ENCODE data around the gene PDLIM3.
"Not testable (repeated sequence)": the region's sequence is repeated elsewhere in the genome, so short reads cannot be mapped to it uniquely, and the experiment has no call there.

Gene PDLIM3

DNA sequence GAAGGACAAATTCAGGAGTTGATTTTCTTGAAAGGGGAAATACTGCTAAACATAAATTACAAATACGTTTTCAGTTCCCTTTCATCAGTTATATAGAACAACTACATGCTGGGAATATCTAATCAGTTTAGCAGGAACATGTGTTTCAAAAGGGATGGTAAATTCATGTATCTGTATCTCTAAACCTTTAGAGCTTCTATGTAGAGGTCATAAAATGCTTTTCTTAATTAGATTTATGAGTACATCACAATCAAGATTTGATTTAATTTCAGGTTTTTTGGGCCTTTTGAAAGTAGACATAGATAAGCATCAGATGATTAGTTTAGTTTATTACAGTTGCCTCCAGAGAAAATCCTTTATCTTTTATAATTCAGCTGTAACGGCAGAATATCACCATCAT lies 12.9 kb downstream of the PDLIM3 start:
- DNase-seq (ENCODE audit: low spot score) = no peak
- no peak for FAIRE-seq

DNA sequence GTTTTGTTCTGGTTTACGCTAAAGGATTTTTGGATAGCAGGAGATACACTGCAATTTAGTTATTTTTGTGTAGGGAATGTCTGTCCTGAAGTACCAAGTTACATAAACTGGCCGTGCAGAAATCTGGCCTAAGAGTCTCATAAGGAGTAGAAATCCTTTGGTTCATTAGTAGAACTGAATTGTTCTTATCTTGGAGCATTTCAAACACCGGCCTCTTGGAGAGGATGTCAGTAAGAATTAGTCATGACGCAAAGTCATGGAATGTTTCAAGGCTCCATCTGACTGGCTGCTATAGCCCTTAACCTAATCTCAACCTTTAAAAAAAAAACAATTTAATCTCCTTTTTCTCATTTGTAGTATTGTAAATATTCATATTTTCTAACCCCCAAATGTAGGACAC lies 15.2 kb downstream of the PDLIM3 start:
- DNase-seq (ENCODE audit: low spot score) (no peak), FAIRE-seq (no peak)

DNA sequence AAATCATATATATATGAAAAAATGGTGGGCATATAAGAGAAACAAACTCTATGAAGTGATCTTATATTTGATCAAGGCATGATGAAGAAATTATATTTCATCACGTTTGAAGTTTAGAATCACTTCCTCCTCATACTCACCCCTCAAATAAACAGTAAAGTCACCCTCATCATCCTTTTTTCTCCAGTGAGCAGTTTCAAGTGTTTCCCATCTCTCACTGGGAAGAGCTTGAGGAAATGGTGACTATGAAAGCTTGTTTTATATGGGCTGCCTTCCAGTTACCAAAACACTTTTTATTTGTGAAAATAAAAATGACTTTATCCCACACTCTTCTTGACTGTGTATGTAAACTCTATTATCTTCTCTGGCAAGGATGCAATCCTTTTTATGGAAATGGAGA lies 16.8 kb downstream of the PDLIM3 start:
- FAIRE-seq = no peak

DNA sequence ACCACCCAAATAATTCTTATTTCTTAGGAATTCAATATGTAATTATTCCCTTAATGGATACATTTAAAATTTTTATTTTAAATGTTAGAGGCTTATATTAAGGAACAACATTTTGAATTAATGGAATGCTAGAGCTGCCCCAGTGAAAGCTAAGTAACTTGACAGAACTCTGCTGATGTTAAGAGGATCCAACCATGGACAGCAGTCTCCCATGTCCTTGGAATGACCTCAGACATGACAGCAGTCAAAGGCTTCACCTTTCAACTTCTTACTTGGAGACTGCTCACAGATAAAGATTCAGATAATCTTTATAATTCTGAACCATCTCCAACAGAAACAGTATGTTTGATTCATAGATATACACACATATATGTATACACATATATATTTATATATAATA lies 17.2 kb downstream of the PDLIM3 start:
- FAIRE-seq = no peak
- no peak for DNase-seq (ENCODE audit: low spot score)

More for the DNA sequence above, 16.8 kb downstream of the PDLIM3 start:
- DNase-seq (ENCODE audit: low spot score) = no peak

DNA sequence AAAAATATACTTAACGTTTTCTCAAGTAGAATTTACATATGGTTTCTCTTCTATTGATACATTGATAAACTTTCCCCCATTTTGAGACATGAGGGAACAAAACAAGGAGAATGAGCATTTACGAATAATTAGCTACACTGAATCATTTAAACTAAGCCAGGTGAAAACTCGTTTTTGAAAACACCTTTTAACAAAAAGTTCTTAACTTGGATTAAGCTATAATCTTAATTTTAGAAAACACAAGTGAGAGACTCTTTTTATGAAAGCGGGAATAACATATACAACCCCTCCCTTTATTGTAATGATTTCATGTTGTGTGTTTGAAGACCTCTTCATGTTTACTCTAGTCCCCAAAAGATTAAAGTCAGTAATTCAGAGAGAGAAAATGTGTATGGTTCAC lies 20.1 kb downstream of the PDLIM3 start:
- no peak for FAIRE-seq
- no peak for DNase-seq (ENCODE audit: low spot score)

DNA sequence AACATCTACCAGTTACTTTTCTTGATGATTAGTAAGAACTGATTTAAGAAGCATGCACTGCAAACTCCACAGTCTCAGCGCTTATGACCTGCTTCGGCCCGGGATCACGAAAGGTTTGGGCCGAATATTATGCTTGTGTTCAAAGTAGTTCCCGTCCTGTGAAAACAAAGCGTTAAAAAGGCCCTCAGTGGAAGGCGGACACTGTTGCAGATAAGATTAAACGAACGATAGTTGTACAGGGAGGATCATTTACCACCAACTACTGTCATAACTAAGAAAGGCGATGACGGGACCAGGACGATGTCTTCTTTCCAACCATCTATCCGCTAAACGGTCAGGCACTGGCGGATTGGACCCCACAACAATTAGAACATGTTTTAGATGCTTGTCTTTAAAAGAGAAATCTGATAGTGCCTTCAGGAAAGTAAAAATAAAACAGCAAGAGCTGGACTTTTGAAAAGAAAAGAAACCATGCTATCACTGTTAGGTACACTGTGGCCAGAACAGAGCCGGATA lies 21.1 kb downstream of the PDLIM3 start:
- FAIRE-seq = no peak
- DNase-seq (ENCODE audit: low spot score) = no peak

DNA sequence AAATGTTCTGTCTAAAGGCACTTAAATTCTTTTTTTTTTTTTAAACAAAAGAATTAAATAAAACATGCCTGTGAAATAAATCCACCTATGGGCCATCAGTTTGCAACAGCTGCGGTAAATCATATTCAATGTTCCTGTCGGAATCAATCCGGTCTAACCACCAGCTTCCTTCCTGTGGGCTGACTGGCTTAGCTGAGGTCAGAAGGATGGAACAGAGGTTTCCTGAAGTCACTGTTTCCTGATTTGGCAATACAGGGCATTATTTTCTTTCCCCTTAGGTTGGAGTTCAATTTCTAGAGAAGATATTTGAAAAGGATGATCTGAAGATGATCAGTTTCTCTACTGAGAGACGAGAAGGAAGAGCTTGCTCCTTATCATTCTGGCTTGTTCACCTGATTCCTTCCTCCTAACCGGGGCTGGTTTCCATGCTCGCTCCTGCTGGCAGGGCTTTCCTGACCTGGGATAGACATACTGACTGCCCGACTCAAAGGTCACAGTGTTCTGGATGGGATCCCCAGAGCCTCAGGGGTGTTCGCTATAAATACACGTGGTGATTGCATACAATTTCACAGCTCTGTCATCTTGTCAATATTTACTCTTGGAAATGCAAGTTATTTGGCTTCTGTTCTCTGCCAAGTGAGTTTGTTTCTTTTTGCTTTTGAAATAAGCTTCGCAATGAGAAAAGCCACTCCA lies 21.7 kb downstream of the PDLIM3 start:
- FAIRE-seq = no peak
- no peak for DNase-seq (ENCODE audit: low spot score)

DNA sequence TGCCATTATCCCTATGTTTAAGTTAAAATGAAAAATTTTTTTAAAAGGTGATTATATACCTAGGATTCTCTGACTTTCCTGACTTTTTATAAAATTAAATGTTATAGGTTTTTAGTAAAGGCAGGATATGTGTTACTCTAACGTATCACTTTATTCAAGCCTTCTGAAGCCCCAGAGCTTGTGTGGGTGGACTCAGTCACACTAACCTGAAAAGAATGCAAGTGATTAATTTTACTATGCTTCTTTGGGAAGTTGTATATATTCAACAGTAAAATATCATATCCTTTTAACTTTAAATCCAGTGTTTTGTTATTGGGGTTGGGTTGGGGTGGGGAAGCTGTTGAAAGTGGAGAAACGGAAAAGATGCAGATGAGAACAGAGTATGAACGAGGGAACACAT lies 22.8 kb downstream of the PDLIM3 start:
- FAIRE-seq (no peak), DNase-seq (ENCODE audit: low spot score) (no peak)

DNA sequence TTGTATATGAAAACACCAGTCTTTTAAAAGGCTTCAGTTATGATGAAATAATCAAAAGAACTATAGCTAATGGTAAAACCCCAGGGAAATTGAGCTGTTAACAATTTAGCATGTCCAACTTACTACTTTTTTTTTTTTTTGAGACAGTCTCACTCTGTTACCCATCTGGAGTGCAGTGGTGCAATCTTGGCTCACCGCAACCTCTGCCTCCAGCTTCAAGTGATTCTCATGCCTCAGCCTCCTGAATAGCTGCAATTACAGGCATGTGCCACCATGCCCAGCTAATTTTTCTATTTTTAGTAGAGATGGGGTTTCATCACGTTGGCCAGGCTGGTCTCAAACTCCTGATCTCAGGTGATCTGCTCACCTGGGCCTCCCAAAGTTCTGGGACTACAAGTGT lies 24.1 kb downstream of the PDLIM3 start:
- not testable (repeated sequence) for FAIRE-seq; DNase-seq (ENCODE audit: low spot score)

DNA sequence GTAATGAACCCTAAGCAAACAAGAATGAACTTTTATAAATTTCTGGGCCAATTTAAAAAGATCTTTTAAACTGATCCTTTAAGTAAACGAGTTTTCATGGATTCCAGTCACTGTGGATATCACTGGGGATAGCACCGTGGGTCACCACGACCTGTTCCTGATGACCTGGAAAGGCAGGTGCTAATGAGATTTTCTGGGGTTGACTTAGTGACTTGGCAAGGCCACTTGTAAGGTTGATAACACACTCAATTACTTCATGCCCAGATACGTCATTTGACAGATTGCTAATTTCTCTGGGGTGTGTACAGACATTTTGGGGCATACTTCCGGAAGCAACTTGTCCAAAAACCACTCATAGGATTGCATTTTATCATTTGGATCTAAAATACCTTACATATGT lies 24.5 kb downstream of the PDLIM3 start:
- DNase-seq (ENCODE audit: low spot score) = no peak
- no peak for FAIRE-seq

DNA sequence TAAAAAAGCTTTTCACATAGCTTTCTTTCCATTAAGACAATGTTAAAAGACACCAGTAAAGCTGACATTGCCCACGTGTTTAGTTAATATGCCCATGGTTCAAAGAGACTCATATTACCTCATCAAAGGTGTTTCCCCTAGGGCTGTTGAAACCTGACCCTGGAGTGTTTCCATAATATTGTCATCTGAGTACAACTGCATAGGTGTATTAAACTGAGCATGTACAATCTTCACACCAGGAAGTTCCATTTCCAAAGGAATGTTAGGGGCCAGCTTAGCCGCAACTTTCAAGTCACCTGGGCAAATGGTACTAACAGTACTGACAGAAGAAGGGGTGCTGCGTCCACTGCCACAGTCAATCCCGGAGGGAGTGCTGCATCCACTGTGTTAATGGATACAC lies 27.1 kb downstream of the PDLIM3 start:
- DNase-seq (ENCODE audit: low spot score) = no peak
- FAIRE-seq = no peak

DNA sequence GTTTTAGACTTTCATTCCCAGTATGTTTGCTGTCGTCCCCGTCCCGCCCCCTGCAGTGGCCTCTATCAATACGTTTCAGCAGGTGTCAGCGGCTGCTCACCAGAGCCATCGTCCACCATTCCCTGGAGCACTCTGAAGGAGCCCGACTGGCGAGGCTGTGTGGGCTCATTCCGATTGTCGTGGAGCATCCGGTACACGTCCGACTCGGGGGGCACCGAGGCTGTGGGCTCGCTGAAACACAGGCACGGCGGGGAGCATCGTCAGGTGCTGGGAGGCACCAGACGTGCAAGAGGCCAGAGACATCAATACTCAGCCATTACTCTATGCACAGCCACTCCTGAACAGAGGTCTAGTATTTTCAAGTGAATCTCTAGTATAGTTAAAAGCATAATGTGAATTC lies 28.9 kb downstream of the PDLIM3 start:
- DNase-seq (ENCODE audit: low spot score) (no peak), FAIRE-seq (no peak)

DNA sequence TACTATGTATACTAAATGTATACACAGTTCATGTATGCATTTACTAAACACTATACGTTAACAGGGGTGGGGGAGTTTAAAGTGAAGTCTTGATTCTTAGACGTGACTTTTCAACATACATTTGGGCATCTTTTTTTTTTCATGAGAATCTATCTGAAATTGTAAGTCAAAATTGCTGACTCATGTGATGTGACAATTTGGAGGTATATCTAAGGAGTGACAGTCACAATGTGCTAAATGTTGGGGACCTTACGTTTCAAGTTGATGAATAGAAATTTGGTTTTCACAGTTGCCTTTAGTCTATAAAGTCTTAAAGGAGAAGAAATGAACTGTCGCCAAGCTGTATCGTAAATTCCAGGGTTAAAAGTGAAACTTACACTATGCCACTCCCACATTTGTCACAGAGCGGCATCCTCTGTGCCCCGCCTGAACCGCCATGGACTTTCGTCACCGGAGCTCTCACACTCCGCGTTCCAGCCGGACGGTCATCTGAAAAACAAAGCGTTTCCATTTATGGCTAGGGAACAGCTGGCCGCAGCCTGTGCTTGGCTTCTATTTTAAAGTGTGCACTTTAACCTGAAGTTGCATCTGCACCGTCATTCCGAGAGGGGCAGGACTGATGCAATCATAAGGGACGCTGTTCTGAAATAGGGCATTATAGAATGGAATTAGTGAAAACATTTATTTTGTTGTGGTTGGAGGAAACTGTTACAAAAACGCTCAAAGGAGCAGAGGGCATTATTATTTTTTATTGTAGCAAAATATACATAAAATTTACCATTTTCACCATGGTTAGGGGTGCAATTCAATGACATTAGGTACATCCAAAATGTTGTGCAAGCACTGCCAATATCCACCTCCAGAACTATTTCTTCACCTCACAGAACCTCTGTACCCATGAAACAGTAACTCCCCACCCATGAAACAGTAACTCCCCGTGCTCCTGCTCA lies 30.9 kb downstream of the PDLIM3 start:
- peak; percentile 13 for DNase-seq (ENCODE audit: low spot score)
- no peak for FAIRE-seq

DNA sequence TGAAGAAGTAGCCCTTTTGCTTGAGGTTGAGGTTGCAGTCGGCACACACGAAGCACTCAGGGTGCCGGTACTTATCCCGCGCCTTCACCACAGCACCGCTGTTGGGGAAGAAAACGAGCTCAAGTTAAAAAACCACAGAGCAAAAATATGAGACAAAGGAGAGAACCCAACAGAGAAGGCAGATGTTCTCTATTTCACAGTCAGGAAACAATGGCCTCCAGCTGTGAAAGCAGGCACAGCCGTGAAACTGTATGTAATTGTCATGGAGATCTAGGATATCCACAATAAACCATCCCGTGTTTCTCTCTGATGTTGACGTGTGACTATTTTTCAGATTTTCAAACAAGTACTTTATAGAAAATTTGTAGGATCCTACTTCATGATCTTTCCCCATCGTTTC lies 32.9 kb downstream of the PDLIM3 start:
- no peak for FAIRE-seq

DNA sequence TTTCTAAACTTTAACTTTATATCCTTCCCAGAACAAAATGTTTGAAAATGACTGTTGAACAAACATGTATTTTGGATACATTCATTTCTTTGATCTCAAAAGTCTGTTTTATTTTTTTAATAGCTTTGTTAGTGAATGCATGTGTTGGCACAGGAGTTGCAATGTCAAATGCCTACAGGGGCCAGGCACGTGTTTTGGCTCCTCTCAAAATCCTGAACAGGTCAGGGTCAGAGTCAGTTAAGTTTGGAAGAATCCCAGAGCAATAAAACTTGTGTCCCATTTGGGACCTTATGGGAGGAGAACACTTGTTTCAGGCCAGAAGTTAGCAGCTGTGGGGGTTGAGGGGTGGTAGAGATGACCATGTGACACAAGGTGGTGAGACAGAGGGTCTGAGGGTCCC lies 34.7 kb downstream of the PDLIM3 start:
- no peak for FAIRE-seq
- DNase-seq (ENCODE audit: low spot score) = no peak

More for the DNA sequence above, 32.9 kb downstream of the PDLIM3 start:
- no peak for DNase-seq (ENCODE audit: low spot score)

DNA sequence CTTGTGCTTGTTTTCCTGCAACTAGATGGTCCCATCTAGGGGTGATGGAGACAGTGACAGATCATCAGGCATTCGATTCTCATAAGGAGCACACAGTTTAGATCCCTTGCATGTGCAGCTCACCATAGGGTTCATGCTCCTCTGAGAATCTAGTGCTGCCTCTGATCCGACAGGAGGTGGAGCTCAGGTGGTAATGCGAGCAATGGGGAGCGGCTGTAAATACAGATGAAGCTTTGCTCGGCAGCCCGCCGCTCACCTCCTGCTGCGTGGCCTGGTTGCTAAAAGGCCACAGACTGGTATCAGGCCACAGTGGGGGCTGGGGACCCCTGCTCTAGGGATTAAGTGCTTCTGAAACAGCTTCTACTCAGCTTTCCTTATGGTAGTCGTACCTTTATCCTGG lies 35.3 kb downstream of the PDLIM3 start:
- DNase-seq (ENCODE audit: low spot score) (no peak), FAIRE-seq (no peak)

DNA sequence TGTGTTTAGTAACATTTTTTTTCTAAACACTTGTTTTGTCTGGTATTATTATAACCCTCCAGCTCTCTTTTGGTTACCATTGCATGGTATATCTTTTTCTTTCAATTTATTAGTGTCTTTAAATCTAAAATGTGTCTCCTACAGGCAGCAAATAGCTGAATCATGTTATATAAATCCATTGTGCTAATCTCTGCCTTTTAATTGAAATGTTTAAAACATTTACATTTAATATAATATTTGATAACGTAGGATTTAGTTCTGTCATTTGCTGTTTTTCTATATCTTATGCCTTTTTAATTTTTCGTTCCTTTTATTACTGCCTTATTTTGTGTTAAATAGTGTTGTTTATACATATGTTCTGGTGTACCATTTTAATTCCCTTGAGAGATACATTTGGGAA lies 46.7 kb downstream of the PDLIM3 start:
- no peak for DNase-seq (ENCODE audit: low spot score)
- no peak for FAIRE-seq

DNA sequence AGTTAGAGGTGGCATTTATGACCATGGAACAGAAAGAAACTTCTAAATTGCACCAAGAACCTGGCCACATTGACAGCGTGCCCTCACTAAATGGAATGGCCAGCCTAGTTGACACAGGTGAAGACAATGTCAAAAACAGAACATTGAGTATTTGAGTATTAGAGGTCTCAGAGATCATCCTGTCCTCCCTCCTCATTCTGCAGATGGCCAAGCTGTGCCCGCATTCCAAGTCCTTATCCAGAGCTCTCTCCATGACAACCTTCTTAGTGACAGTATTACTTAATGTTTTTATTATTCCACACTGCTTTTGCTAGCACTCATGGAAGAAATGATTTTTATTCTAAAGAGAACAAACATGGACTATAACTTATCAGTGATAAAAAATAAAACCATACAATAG lies 53.9 kb downstream of the PDLIM3 start:
- FAIRE-seq = no peak
- no peak for DNase-seq (ENCODE audit: low spot score)

DNA sequence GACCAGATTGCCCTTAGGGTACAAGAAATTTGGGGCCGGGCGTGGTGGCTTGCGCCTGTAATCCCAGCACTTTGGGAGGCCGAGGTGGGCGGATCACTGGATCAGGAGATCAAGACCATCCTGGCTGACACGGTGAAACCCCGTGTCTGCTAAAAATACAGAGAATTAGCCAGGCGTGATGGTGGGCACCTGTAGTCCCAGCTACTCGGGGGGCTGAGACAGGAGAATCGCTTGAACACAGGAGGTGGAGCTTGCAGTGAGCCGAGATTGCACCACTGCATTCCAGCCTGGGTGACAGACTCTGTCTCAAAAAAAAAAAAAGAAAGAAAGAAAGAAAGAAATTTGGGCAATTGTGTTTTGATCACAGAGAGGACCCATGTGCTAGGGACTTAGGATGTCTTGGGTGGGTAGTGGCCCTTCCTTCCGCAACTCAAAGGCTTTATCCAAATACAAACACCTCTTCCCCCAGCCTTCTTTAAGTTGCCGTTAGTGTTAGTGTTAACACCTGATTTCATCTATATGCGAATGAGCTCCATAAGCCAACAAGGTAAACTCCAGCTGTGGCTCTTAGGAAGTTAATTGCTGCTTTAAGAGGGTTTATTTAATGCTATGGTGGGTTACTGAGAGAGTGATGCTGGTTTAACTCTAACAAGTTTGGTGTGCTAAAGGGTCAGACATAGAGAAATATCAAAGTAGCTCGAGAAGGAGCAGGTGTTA lies 55.1 kb downstream of the PDLIM3 start:
- DNase-seq (ENCODE audit: low spot score) (no peak), FAIRE-seq (no peak)

DNA sequence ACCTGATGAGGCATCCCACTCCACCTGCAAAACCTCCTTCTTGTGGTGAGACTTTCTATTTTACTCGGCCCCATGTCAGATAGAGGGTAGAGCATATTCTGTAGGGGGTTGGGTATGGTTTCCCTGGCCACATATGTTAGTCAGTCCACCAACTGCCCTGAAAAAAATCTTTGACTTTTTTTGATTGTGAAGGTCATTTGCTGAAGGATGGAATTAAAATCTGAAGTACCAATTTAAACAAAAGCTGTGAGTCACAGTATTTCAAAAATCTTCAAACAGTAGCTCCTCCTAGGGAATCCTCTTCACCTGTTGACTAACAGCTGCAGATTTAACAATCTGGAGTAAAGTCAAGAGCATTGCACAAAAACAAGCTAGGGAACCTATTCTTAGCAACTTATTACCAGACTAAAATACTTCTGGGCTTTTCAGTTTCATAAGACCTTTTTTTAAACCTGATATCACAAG lies 55.8 kb downstream of the PDLIM3 start:
- DNase-seq (ENCODE audit: low spot score) (no peak), FAIRE-seq (no peak)

DNA sequence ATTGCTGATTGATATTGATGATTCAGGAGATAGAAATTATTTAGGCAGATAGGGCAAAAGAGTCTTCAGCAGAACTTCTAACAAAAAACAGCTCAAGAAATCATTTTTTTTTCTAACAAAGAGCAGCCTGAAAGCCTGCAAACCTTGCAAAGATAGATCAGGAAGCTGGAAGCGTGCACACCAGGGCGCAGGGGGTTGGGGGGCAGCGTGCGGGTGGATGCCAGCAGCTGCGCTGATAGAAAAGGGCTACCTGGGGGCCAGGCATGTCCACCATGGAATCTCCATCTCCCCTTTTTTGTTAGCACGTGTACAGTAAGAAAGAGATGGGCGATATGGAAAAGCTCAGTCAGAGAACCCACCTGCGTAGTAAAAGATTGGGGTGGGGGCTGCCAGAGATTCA lies 62.1 kb downstream of the PDLIM3 start:
- no peak for FAIRE-seq
- DNase-seq (ENCODE audit: low spot score) = no peak

DNA sequence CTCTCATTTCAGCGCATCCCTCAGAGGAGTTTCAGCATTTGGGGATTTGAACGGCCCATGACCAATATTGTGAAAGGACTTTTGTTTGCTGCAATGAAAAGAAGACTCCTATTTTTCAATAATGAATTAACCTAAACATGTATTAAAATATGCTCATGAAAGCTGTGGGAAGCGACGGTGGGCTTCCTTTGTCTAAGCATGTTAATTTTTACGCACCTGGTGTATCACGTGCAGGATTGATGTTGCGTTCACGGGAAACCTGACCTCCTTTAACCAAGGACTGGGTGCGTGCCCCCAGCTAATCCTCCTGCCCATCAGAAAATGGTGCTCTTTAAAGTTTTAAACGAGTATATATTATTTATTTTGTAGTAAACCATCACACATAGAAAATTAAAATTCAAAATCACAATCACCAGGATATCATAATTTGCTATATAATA lies 63.2 kb downstream of the PDLIM3 start:
- no peak for DNase-seq (ENCODE audit: low spot score)
- FAIRE-seq = no peak

Data from RCC 7860 (cell line).